Renal pelvis (tissue), 4 donors: ENCODE measurements around the gene CACNA2D3. TPM values are rescaled to one million over a fixed set of nuclear protein-coding genes. Genes with fewer than 3 reads are reported as not detected.
"Not testable (repeated sequence)": the region's sequence is repeated elsewhere in the genome, so short reads cannot be mapped to it uniquely, and the experiment has no call there.

Source experiments
- DNase-seq: peaks from one replicate; pipeline ENCODE4 v3.0.0-alpha.2; 2013
- polyA plus RNA-seq, 3 donors: library from polyadenylated mRNA; unstranded; fragments of 120-200 nt; gene quantifications; one replicate each; pipeline ENCODE4 v1.2.1, GENCODE V29; 2013; ENCODE audit not compliant: insufficient read length in 3 of 3

Gene CACNA2D3
- polyA plus RNA-seq, 3 donors, result 1.3 to 1.7 (median 1.6) TPM

- no peak for DNase-seq
These were observed 509.4 kb downstream of the CACNA2D3 start for GRCh38 chr3:54631516-54632325.

GRCh38 chr3:54632326-54632665 is 509.9 kb downstream of the CACNA2D3 start:
- DNase-seq, result no peak

GRCh38 chr3:54632834-54633233 is 510.5 kb downstream of the CACNA2D3 start:
- DNase-seq, result no peak

- no peak for DNase-seq
These were observed 511.2 kb downstream of the CACNA2D3 start for GRCh38 chr3:54633444-54634121.

- no peak for DNase-seq
These were observed 511.7 kb downstream of the CACNA2D3 start for GRCh38 chr3:54634122-54634469.

- not testable (repeated sequence) for DNase-seq
These were observed 517.5 kb downstream of the CACNA2D3 start for GRCh38 chr3:54639790-54640372.

GRCh38 chr3:54641226-54642014 is 519.1 kb downstream of the CACNA2D3 start:
- no peak for DNase-seq

- DNase-seq, result no peak
These were observed 519.8 kb downstream of the CACNA2D3 start for GRCh38 chr3:54642147-54642546.

- DNase-seq, result no peak
These were observed 525.4 kb downstream of the CACNA2D3 start for GRCh38 chr3:54647721-54648120.

- no peak for DNase-seq
These were observed 527.2 kb downstream of the CACNA2D3 start for GRCh38 chr3:54649551-54649950.

- no peak for DNase-seq
These were observed 531.3 kb downstream of the CACNA2D3 start for GRCh38 chr3:54653456-54654195.

GRCh38 chr3:54654776-54655175 is 532.4 kb downstream of the CACNA2D3 start:
- no peak for DNase-seq

GRCh38 chr3:54659347-54659746 is 537.0 kb downstream of the CACNA2D3 start:
- no peak for DNase-seq

GRCh38 chr3:54660714-54661132 is 538.4 kb downstream of the CACNA2D3 start:
- peak; percentile 58 for DNase-seq

- DNase-seq, result no peak
These were observed 538.8 kb downstream of the CACNA2D3 start for GRCh38 chr3:54661151-54661550.

GRCh38 chr3:54663501-54664011 is 541.2 kb downstream of the CACNA2D3 start:
- no peak for DNase-seq

- DNase-seq, result no peak
These were observed 542.8 kb downstream of the CACNA2D3 start for GRCh38 chr3:54665016-54665600.

- no peak for DNase-seq
These were observed 545.9 kb downstream of the CACNA2D3 start for GRCh38 chr3:54668236-54668635.

- DNase-seq, result peak; percentile 65
These were observed 548.0 kb downstream of the CACNA2D3 start for GRCh38 chr3:54670201-54671000.

- no peak for DNase-seq
These were observed 549.2 kb downstream of the CACNA2D3 start for GRCh38 chr3:54671511-54671910.
